Ovary (tissue), 3 donors: ENCODE data around the gene INF2.

Source experiments
- CTCF ChIP-seq, 3 donors: fragments of 450-650 bp in 2 of 3; fragments of 200-600 bp in 1 of 3; IDR thresholded peaks; one replicate each; pipeline versions ENCODE4 v1.5.1 to v1.8.0; 2016 to 2022; ENCODE audit warnings: antibody characterized with exemption in 3 of 3, mild to moderate bottlenecking in 1 of 3
- POLR2A ChIP-seq: fragments of 450-650 bp; IDR thresholded peaks from one replicate; pipeline ENCODE4 v1.6.1; 2017; ENCODE audit warnings: antibody characterized with exemption, mild to moderate bottlenecking, moderate library complexity
- donor health status: DM: no; HTN: no; CAD: no.

- no peak for TF ChIP-seq CTCF (IDR thresholded peaks at IDR 0.05)
- no peak for TF ChIP-seq POLR2A
Observed at GRCh38 chr14:104732931-104733681, 43.7 kb downstream of the INF2 start.
